Uterus (tissue), 4 donors: ENCODE measurements around the gene BPGM. TPM values are rescaled to one million over a fixed set of nuclear protein-coding genes. Genes with fewer than 3 reads are reported as not detected.

Source experiments
- DNase-seq, 2 donors: peaks; one replicate each; pipeline ENCODE4 v3.0.0-alpha.2; 2019 to 2020
- H3K27ac ChIP-seq, 2 donors: fragments of 200-600 bp; sonication (generic); 1 replicate in 1 of 2; 2 replicates in 1 of 2; pipeline ENCODE4 v1.5.1; 2016 to 2018
- H3K27me3 ChIP-seq, 2 donors: fragments of 200-600 bp; sonication (generic); one replicate each; pipeline ENCODE4 v1.5.1; 2018 to 2019; ENCODE audit warnings: control low read depth in 1 of 2
- H3K36me3 ChIP-seq, 2 donors: fragments of 200-600 bp; sonication (generic); one replicate each; pipeline ENCODE4 v1.5.1; 2019; ENCODE audit warnings: control low read depth in 1 of 2
- H3K4me1 ChIP-seq, 2 donors: fragments of 200-600 bp; sonication (generic); one replicate each; pipeline ENCODE4 v1.5.1; 2018 to 2019; ENCODE audit warnings: control low read depth in 1 of 2
- H3K4me3 ChIP-seq, 2 donors: fragments of 200-600 bp; sonication (generic); 1 replicate in 1 of 2; 2 replicates in 1 of 2; pipeline ENCODE4 v1.5.1; 2018 to 2019; ENCODE audit warnings: mild to moderate bottlenecking in 1 of 2
- H3K9me3 ChIP-seq, 2 donors: fragments of 200-600 bp; sonication (generic); one replicate each; pipeline ENCODE4 v1.5.1; 2019; ENCODE audit warnings: control low read depth in 1 of 2
- POLR2A ChIP-seq, 2 donors: fragments of 450-650 bp; IDR thresholded peaks; one replicate each; pipeline ENCODE4 v1.6.1; 2016; ENCODE audit warnings: antibody characterized with exemption in 2 of 2, mild to moderate bottlenecking in 1 of 2, moderate library complexity in 1 of 2
- intact Hi-C: fragments of 100-400 bp; cut with DNase I; formaldehyde crosslinking; loops from one replicate; pipeline ENCODE4 v1.15.1; 2023; ENCODE audit warnings: low total_unique reads
- total RNA-seq, 4 donors: library from RNA; depleted of rRNA in 3 of 4; stranded (reverse); fragments of >200 nt in 3 of 4; gene quantifications; one replicate each; pipeline versions ENCODE4 v1.1.0 to v1.2.4, GENCODE V29; 2014 to 2023
- TF ChIP-seq, protein P1 (sequence below), 4 experiments: fragments of 200-600 bp in 2 of 4; fragments of 450-650 bp in 2 of 4; sonication (generic) in 2 of 4; IDR thresholded peaks; one replicate each; pipeline ENCODE4 v1.5.1; 2016 to 2019; ENCODE audit warnings: antibody characterized with exemption in 4 of 4, mild to moderate bottlenecking in 2 of 4, moderate library complexity in 1 of 4
- donor health status: DM: yes; HTN: yes; CAD: no.

BPGM gene
- total RNA-seq, result 10 to 100 TPM; 11.0 to 57.4 (median 15.0) TPM

DNA sequence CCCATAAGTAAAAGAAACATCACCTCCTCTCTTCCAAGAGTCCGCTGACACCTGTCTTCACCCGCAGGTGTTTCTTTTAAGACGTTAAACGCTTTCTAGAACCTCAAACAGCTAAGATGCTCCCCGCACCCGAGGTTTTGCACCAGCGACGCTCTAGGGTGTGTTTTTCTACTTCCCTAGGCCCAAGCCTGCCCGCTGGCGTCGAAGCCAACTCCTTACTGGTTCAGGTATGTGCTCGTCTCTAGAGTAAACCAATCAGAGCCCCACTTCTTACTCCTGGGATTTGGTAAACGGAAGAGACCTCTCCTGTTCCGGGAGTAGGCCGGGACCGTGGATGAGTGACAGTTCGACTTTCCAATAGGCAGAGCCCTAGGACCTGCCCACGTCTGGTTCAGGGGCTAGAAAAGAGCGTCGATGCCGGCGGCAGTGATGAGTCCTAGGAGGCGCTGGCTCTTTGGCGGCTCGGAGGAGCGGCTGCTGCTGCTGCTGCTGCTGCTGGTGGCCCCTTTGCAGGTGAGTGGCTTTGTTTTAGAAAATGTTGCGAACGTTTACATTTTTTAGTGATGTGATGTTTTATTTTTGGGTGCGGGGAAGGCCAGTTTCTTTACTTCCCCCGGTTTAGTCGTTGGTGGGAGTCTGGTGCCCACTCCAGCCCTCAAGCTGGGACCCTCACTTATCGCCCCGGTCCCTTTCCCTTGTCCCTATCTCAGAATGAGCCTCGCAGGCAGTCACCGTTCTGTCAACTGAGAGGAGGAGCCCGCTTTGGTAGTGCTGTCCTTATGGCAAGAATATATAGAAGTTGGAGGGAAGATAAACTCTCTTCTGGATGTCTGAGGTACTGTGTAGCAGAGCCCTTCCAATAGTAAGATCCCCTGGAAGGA, at the start of gene BPGM:
TSS of gene BPGM (plus strand) at position 429 of the 881 bp plus-strand sequence. CDS start 14,655 bp downstream, outside the sequence.
- Histone ChIP-seq H3K36me3 (no peaks in the 10 kb centered on the region), H3K4me1 (peaks cover 0 to 8% of the 10 kb centered on the region in 2 donors), H3K27me3 (no peaks in the 10 kb centered on the region), H3K4me3 (peak within 1 kb of the TSS; percentile 69 to 73), H3K9me3 (no peaks in the 10 kb centered on the region), H3K27ac (peak within 1 kb of the TSS; percentile 78 to 86)
- DNase-seq, result peak; percentile 98 to 99
- peak; percentile 94 to 99 for TF ChIP-seq POLR2A (IDR thresholded peaks at IDR 0.05)
- TF ChIP-seq, protein P1, sequence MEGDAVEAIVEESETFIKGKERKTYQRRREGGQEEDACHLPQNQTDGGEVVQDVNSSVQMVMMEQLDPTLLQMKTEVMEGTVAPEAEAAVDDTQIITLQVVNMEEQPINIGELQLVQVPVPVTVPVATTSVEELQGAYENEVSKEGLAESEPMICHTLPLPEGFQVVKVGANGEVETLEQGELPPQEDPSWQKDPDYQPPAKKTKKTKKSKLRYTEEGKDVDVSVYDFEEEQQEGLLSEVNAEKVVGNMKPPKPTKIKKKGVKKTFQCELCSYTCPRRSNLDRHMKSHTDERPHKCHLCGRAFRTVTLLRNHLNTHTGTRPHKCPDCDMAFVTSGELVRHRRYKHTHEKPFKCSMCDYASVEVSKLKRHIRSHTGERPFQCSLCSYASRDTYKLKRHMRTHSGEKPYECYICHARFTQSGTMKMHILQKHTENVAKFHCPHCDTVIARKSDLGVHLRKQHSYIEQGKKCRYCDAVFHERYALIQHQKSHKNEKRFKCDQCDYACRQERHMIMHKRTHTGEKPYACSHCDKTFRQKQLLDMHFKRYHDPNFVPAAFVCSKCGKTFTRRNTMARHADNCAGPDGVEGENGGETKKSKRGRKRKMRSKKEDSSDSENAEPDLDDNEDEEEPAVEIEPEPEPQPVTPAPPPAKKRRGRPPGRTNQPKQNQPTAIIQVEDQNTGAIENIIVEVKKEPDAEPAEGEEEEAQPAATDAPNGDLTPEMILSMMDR (IDR thresholded peaks at IDR 0.05), result peak in 2 of 4 experiments; percentile 15 to 23
- intact Hi-C loops, result no loop called here

DNA sequence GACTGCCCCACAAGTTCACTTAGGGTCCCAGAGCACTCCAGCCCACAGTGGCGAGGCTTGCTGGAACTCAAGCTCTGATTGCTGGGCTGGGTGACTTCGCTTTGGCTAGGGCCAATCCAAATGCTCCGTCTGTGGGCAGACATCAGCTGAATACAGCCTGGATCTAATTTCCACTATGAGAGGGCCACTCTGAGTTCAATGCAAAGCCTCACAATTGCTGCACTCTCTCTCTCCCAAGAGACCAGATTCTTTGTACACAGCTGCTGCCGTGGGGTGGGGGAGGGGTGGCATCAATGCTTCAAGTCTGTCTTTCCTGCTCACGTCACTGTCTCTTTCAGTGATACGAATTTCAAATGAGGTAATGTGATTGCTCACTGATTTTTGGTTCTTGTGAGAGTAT, 47.3 kb upstream of the BPGM start:
- Histone ChIP-seq H3K4me1 (no peaks in the 10 kb centered on the region), H3K9me3 (no peaks in the 10 kb centered on the region), H3K27ac (no peak overlapping the region), H3K36me3 (no peaks in the 10 kb centered on the region), H3K4me3 (no peak overlapping the region), H3K27me3 (no peaks in the 10 kb centered on the region)
- intact Hi-C loops, result no loop called here
- DNase-seq, result no peak
- no peak for TF ChIP-seq POLR2A (IDR thresholded peaks at IDR 0.05)
- TF ChIP-seq, protein P1 (IDR thresholded peaks at IDR 0.05), result no peak

DNA sequence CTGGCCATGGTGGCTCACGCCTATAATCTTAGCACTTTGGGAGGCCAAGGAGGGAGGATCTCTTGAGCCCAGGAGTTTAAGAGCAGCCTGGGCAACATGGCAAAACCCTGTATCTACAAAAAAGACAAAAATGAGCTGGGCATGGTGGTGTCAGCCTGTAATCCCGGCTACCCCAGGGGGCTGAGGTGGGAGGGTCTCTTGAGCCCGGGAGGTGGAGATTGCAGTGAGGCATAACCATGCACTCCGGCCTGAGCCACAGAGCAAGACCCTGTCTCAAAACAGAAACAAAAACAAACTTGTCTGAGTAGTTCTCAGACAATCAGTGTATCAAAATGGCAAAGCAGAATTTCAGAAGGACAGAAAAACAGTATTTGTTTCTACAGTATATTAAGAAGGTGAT, 45.2 kb upstream of the BPGM start:
- Histone ChIP-seq H3K27me3 (no peaks in the 10 kb centered on the region), H3K36me3 (no peaks in the 10 kb centered on the region), H3K27ac (no peak overlapping the region), H3K9me3 (no peaks in the 10 kb centered on the region), H3K4me1 (no peaks in the 10 kb centered on the region), H3K4me3 (no peak overlapping the region)
- intact Hi-C loops, result no loop called here
- DNase-seq, result no peak
- TF ChIP-seq, protein P1 (IDR thresholded peaks at IDR 0.05), result no peak
- no peak for TF ChIP-seq POLR2A (IDR thresholded peaks at IDR 0.05)

DNA sequence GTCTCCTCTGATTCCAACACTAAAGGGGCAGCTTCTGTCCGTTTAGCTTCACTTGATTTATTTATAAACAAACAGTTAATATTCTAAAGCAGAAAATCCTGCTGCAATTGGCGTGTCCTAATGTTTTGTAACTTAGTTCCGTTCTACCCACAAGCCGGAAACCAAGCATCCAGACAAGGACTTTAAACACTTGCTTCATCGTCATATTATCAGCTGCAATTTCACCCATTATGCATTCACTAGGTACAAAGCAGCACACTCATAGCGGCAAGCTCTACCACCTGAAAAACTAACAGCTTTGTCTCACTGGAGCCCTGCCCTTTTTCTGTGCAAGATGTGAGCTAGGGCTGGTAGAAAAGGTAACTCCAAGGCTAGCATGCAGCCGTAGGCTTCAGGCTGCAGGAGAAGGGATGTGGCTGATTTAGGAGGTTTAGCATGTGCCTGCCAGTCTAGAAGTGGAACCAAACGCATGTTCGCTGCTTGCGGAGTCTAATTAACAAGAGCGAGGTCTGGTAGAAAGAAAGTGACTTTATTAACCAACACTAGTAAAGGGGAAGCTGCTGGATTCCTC, 43.7 kb upstream of the BPGM start:
- intact Hi-C loops, result no loop called here
- Histone ChIP-seq H3K9me3 (no peaks in the 10 kb centered on the region), H3K27me3 (no peaks in the 10 kb centered on the region), H3K36me3 (no peaks in the 10 kb centered on the region), H3K4me3 (no peak overlapping the region), H3K27ac (no peak overlapping the region), H3K4me1 (no peaks in the 10 kb centered on the region)
- DNase-seq, result no peak
- TF ChIP-seq POLR2A (IDR thresholded peaks at IDR 0.05), result no peak

DNA sequence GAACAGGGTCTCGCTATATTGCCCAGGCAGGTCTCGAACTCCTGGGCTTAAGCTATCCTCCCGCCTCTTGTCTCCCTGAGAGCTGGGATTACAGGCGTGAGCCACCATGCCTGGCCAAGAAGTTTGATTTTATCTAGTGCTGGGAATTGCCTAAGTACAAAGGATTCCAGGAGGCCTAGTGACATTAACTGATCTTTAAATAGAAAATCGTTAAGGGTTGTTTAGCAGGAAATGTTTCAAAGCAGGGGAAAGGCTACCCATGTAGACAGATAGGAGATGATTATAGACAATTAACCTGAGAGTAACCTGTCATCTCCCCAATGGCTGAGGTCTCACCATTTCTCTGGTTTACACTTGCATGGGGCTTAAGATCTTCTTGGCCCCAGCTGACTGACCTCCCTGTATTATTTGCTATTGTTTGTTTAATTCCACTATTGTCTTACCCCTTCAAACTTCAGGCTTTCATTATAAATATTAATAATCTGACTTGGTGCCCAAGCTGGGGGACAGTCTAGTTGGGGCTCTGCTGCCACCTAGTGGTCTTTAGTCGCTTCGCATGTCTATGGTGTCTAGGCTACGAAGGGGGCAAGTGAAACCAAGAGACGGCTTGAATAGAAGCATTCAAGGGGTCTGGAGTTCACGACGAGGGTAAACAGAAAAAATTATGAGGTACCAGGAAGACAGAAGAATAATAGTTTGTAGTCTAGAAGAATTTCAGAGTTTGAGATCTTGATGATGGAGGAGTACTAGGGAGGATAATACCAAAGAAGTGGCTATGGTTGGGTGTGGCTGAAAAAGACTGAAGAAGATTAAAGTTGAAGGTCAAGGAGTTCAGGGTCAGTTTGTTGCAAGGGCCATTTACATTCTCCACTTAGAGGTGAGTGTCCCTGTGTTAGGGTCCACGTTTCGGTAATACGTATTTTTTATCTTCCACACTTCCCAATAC, 40.4 kb upstream of the BPGM start:
- peak; percentile 54 to 64 for DNase-seq
- H3K4me3 ChIP-seq, result no peak overlapping the region
- no peaks in the 10 kb centered on the region for H3K4me1 ChIP-seq
- no peaks in the 10 kb centered on the region for H3K9me3 ChIP-seq
- TF ChIP-seq POLR2A (IDR thresholded peaks at IDR 0.05), result no peak
- TF ChIP-seq, protein P1 (IDR thresholded peaks at IDR 0.05), result peak; percentile 67 to 87 (median 79)
- H3K27ac ChIP-seq, result no peak overlapping the region
- no peaks in the 10 kb centered on the region for H3K36me3 ChIP-seq
- intact Hi-C loops, result no loop called here
- no peaks in the 10 kb centered on the region for H3K27me3 ChIP-seq
